Fibroblast of lung (primary cell): ENCODE results near the gene SAMSN1.

Experiments
- CTCF ChIP-seq, 2 donors: IDR thresholded peaks in 1 of 2; conservative IDR thresholded peaks in 1 of 2; 1 replicate in 1 of 2; 2 replicates in 1 of 2; pipeline ENCODE4 v1.5.1; 2011 to 2012; ENCODE audit warnings: low read length in 2 of 2, control low read depth in 1 of 2, inconsistent platforms in 1 of 2, low read depth in 1 of 2, mild to moderate bottlenecking in 1 of 2
- EZH2 ChIP-seq: IDR thresholded peaks from 2 replicates; pipeline ENCODE4 v1.5.1; 2012; ENCODE audit warnings: low read length, control low read depth, mild to moderate bottlenecking; ENCODE audit errors: missing control alignments

GRCh38 chr21:14495075-14495474, 51.0 kb downstream of the SAMSN1 start:
- no peak for TF ChIP-seq EZH2
- no peak for TF ChIP-seq CTCF (conservative IDR thresholded peaks at IDR 0.05 in 1 of 2, IDR thresholded peaks at IDR 0.05 in 1 of 2; ENCODE audit: low read depth in 1 of 2, low read length in 2 of 2)
